PFSK-1 (cell line): ENCODE results near the gene GARS1.

ENCODE experiments used
- FOXP2 ChIP-seq: optimal IDR thresholded peaks from 2 replicates; pipeline ENCODE3; 2011; ENCODE audit warnings: borderline replicate concordance, control low read depth, inconsistent platforms; ENCODE audit not compliant: insufficient read depth; ENCODE audit errors: extremely low read length, extremely low read depth
- POLR2AphosphoS5 ChIP-seq: IDR thresholded peaks from 2 replicates; pipeline ENCODE4 v1.6.1; 2012; ENCODE audit warnings: low read depth, mild to moderate bottlenecking, control low read depth, low read length, moderate library complexity
- REST ChIP-seq, 2 experiments: IDR thresholded peaks; 2 replicates each; pipeline versions ENCODE4 v1.6.1 to v1.8.0; 2011 to 2012; ENCODE audit warnings: low read depth in 2 of 2, low read length in 2 of 2, control low read depth in 1 of 2, inconsistent platforms in 1 of 2, mild to moderate bottlenecking in 1 of 2, moderate library complexity in 1 of 2; ENCODE audit not compliant: insufficient read depth in 1 of 2
- SIN3A ChIP-seq: IDR thresholded peaks from 2 replicates; pipeline ENCODE4 v1.6.1; 2012; ENCODE audit warnings: mild to moderate bottlenecking, low read length, moderate library complexity, borderline replicate concordance; ENCODE audit not compliant: insufficient read depth
- TAF1 ChIP-seq: IDR thresholded peaks from 2 replicates; pipeline ENCODE4 v1.6.1; 2012; ENCODE audit warnings: low read length, control low read depth, borderline replicate concordance; ENCODE audit not compliant: insufficient read depth

- TF ChIP-seq TAF1 (no peak), POLR2AphosphoS5 (no peak), REST (IDR thresholded peaks at IDR 0.05; ENCODE audit: insufficient read depth in 1 of 2, low read depth in 2 of 2, low read length in 2 of 2) (no peak), FOXP2 (no peak), SIN3A (no peak)
These were observed 27.6 kb upstream of the GARS1 start for GRCh38 chr7:30567081-30567480.
